GM19328 (cell line): ENCODE results near the gene ARHGEF28.

Experiments
- ATAC-seq: cut with Tn5 transposase; IDR thresholded peaks from one replicate; pipeline ENCODE4 v1.9.1; 2021; ENCODE audit warnings: mild to moderate bottlenecking, moderate library complexity; ENCODE audit not compliant: unreplicated experiment

ARHGEF28 gene

DNA sequence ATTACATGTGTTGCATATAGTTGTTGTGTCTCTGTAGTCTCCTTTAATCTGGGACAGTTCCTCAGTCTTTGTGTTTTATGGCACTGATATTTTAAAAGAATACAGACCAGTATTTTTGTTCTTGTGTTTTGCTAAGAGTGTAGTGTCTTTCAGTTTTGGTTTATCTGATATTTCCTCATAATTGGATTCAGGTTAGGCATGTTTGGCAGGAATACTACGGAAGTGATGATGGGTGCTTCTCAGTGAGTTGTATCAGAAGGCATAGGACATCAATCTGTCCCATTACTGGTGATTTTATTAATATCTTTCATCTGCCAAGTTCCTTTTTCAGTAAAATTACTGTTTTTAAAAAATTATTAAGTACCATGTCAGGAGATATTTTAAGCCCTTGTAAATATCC is 212.9 kb downstream of the ARHGEF28 start:
- ATAC-seq = no peak

GRCh38 chr5:73841641-73842040 is 215.6 kb downstream of the ARHGEF28 start:
- no peak for ATAC-seq

GRCh38 chr5:73844165-73844564 is 218.2 kb downstream of the ARHGEF28 start:
- no peak for ATAC-seq

DNA sequence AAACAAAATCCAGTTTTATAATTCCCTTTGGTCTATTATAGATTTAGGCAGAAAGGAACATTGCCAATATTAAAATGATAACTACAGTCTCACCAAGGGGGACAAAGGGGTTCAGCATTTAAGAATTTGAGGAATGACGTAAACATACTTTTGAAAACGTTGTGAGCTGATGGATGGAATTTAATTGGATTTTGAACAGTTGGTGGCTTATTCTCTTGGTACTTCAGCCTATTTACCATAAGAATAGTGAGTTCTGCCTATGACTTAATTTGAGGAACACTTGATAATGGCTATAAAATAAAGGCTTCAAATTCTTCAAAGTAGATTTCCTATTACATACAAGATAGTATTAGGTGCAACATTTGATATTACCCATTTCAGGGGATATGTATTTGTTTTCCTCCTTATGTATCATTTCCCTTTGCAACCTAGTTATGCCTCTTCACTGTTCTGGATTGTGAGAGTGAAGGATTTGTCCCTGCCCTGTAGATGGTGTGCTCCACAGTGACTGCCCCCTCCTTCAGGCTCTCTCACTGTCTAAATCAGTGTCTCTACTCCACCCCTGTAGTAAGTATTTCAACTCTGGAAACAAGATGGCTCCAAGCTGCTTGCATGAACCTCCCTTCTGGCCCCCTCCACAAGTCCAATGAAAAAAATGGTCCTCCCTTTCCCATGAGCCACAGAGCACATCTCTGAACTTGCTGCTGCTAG is 225.6 kb downstream of the ARHGEF28 start:
- ATAC-seq = no peak

GRCh38 chr5:73853091-73853490 is 227.1 kb downstream of the ARHGEF28 start:
- no peak for ATAC-seq

GRCh38 chr5:73856997-73857396 is 231.0 kb downstream of the ARHGEF28 start:
- no peak for ATAC-seq

GRCh38 chr5:73857446-73857845 is 231.4 kb downstream of the ARHGEF28 start:
- ATAC-seq = no peak

- ATAC-seq = no peak
These were observed 232.1 kb downstream of the ARHGEF28 start for GRCh38 chr5:73858054-73858453.

GRCh38 chr5:73858776-73859175 is 232.8 kb downstream of the ARHGEF28 start:
- ATAC-seq = no peak

GRCh38 chr5:73859696-73860095 is 233.7 kb downstream of the ARHGEF28 start:
- no peak for ATAC-seq

DNA sequence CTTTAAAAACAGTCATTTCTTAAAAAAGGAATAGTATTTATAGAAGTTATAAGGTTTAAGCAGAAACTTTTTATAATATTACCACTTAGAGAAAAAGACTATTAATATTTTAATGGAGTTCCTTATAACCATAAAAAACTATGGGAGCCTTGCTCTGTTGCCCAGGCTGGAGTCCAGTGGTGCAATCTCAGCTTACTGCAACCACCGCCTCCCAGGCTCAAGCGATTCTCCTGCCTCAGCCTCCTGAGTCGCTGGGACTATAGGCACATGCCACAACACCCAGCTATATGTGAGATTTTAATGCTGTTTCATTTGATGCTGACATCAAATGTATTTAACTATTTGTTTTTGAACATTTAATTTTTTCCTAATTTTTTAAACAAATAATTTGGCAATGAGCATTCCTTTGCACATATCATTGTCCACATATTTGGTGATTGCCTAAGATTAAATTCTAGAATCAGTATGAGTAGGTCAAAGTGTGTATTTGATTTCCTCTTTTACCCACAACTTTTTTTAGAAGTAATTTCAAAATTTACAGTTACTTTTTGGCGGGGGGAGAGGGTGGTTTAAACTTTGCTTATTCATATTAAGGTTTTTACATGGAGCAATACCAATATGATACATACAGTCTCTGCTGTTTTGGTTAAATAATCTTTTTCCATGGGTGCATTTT is 235.5 kb downstream of the ARHGEF28 start:
- ATAC-seq = no peak

DNA sequence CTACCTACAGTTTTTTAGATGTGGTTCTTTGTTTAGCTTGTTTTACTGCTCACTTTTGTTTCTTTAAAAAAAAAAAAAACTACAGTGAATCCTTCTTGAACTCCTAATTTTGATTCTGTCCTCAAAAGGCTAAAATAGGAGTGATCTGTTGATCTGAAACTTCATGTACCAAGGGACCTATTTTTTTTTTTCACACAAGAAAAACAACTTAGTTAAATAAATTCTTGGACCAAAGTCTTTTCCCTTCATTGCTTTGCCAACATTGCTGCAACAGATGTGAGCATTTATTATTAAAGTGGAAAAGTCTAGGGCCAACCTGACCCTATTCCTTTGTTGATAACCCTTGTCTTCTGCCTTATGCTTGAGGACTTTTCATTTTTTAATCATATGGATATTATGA is 236.8 kb downstream of the ARHGEF28 start:
- no peak for ATAC-seq

DNA sequence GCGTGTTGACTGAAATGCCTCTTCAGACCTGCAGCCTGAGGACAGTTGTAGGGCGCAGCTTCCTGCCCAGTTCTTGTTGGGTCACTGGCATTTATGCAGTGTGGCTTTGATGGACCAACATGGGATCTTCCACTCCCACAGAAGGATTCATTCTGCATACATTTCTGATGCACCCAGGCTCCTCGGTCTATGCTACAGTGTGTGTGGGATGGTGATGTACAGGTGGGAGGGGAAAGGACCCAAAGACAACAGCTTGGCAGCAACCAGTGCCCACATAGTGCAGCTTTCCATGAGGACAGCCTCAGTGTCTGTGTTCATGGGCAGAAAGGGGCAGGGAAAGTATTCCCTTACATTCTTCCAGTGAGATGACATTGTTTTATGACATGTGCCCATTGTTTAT is 237.9 kb downstream of the ARHGEF28 start:
- ATAC-seq = no peak

DNA sequence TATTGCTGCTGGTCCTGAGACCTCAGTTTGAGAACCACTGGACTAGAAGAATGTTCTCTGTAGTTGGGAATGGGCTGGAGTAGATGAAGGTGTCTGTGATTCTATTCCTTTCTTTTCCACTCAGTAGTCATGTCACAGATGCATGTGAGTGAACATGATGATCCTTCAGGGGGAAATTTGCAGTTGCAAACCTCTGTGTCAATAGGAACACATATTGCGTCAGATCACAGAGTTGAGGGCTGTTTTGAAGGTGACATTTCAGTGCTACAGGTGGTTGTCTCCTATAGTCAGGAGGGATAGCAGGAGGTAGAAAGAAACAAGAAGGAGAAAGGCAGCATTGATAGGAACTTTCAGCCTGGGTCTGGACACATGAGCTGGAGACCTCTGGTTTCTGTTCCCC is 239.3 kb downstream of the ARHGEF28 start:
- ATAC-seq = no peak

GRCh38 chr5:73867345-73868335 is 241.6 kb downstream of the ARHGEF28 start:
- no peak for ATAC-seq

GRCh38 chr5:73883646-73884045 is 257.6 kb downstream of the ARHGEF28 start:
- ATAC-seq = no peak

GRCh38 chr5:73887688-73888087 is 261.7 kb downstream of the ARHGEF28 start:
- no peak for ATAC-seq

DNA sequence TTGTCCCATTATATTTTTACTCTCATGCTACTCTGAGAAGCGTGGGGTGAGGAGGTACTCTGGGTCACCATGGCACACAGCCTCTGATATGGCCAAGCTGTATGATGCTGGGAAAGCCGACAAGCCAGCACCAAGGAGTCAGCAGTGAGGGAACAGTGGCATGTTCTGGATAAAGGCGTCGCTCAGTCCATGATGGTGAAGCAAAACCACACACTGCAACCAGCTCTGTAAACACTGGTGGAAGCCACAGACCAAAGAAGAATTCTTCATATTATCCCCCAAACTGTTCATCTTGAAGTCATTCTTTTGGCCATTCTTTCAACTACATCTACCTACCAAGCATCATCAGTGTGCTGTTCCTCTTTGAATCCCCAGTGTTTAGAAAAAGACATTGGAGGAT is 264.6 kb downstream of the ARHGEF28 start:
- ATAC-seq = no peak

GRCh38 chr5:73892218-73892617 is 266.2 kb downstream of the ARHGEF28 start:
- ATAC-seq = no peak

- no peak for ATAC-seq
These were observed 266.8 kb downstream of the ARHGEF28 start for GRCh38 chr5:73892806-73893205.

DNA sequence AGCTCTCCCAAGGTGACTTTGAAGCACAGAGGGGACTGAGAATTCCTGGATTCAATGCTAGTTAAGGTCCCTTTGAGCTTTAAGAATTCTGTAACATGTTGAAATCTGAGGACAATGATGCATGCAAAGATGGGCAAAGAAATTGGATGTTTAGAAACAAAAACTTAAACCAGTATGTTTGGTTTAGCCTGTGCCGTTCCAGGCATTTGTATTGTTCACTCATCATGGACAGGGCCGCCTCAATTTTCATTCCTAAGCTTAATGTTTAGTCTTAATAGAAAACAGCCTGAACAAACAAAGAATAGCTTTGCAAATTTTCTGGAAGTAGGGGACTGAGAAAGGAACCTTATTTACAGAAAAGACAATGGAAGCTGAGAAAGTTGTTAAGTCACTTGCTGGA is 267.8 kb downstream of the ARHGEF28 start:
- no peak for ATAC-seq
